Fibroblast of the aortic adventitia (primary cell): Measurements from ENCODE around the gene MED9. TPM values are rescaled to one million over a fixed set of nuclear protein-coding genes. Genes with fewer than 3 reads are reported as not detected.
A peak's percentile ranks its signal among the peaks of the same experiment; 100 is the strongest.
"Not testable (repeated sequence)": the region's sequence is repeated elsewhere in the genome, so short reads cannot be mapped to it uniquely, and the experiment has no call there.

ENCODE experiments used
- DNase-seq: peaks from one replicate; pipeline ENCODE4 v3.0.0-alpha.2; 2010; ENCODE audit warnings: low read depth
- H3K4me3 ChIP-seq: 2 replicates; pipeline ENCODE4 v1.5.1; 2011; ENCODE audit warnings: low read depth, mild to moderate bottlenecking, control low read depth, low read length, moderate library complexity
- total RNA-seq: library from RNA; depleted of rRNA; stranded (reverse); fragments of >200 nt; gene quantifications from 2 replicates; pipeline ENCODE4 v1.2.3, GENCODE V29; 2012; ENCODE audit warnings: low replicate concordance
- TF ChIP-seq, protein P1 (sequence below): IDR thresholded peaks from 2 replicates; pipeline ENCODE4 v1.5.1; 2011; ENCODE audit warnings: mild to moderate bottlenecking, low read length, control low read depth, inconsistent platforms; ENCODE audit not compliant: insufficient read depth

The MED9 gene, protein sequence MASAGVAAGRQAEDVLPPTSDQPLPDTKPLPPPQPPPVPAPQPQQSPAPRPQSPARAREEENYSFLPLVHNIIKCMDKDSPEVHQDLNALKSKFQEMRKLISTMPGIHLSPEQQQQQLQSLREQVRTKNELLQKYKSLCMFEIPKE
- 2.1 and 10.9 TPM in 2 replicates for total RNA-seq

DNA sequence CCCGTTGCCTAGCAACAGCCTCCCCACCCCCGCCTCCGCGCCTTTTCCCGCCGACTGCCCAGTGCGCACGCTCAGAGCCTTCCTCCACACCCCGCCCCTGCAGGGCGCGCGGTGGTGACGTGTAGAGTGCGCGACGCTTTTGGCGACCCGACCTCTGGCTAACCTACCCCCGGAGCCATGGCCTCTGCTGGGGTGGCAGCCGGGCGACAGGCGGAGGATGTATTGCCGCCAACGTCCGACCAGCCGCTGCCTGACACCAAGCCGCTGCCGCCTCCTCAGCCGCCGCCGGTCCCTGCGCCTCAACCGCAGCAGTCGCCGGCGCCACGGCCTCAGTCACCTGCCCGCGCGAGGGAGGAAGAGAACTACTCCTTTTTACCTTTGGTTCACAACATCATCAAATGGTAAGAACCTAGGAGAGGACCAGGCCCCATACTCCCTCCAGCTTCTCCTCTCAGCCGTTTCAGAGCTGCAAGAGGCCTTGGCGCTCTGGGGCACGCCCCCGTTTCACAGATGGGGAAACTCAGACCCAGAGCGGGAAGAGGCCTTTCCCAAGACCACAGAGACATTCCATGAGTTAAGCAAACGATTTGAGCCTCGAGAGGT lies at the start of gene MED9:
MED9 (plus strand) TSS at position 136 of the 603 bp plus-strand sequence; CDS start at position 178, 42 bp downstream.
- TF ChIP-seq, protein P1, sequence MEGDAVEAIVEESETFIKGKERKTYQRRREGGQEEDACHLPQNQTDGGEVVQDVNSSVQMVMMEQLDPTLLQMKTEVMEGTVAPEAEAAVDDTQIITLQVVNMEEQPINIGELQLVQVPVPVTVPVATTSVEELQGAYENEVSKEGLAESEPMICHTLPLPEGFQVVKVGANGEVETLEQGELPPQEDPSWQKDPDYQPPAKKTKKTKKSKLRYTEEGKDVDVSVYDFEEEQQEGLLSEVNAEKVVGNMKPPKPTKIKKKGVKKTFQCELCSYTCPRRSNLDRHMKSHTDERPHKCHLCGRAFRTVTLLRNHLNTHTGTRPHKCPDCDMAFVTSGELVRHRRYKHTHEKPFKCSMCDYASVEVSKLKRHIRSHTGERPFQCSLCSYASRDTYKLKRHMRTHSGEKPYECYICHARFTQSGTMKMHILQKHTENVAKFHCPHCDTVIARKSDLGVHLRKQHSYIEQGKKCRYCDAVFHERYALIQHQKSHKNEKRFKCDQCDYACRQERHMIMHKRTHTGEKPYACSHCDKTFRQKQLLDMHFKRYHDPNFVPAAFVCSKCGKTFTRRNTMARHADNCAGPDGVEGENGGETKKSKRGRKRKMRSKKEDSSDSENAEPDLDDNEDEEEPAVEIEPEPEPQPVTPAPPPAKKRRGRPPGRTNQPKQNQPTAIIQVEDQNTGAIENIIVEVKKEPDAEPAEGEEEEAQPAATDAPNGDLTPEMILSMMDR, result no peak
- H3K4me3 ChIP-seq, result peak within 1 kb of the TSS; percentile 96
- peak; percentile 88 for DNase-seq

- TF ChIP-seq, protein P1, result no peak
- DNase-seq, result no peak
- H3K4me3 ChIP-seq, result no peak overlapping the region
Observed at GRCh38 chr17:17429222-17429621, 47.6 kb upstream of the MED9 start.

GRCh38 chr17:17430924-17431323 lies 45.9 kb upstream of the MED9 start:
- DNase-seq, result not testable (repeated sequence)

GRCh38 chr17:17431605-17432004 lies 45.2 kb upstream of the MED9 start:
- DNase-seq, result no peak
- TF ChIP-seq, protein P1, result no peak
- H3K4me3 ChIP-seq, result no peak overlapping the region

More at GRCh38 chr17:17430924-17431323, 45.9 kb upstream of the MED9 start:
- H3K4me3 ChIP-seq, result not testable (repeated sequence)

GRCh38 chr17:17433000-17433703 lies 43.6 kb upstream of the MED9 start:
- no peak overlapping the region for H3K4me3 ChIP-seq
- TF ChIP-seq, protein P1, result no peak
- DNase-seq, result peak; percentile 61

DNA sequence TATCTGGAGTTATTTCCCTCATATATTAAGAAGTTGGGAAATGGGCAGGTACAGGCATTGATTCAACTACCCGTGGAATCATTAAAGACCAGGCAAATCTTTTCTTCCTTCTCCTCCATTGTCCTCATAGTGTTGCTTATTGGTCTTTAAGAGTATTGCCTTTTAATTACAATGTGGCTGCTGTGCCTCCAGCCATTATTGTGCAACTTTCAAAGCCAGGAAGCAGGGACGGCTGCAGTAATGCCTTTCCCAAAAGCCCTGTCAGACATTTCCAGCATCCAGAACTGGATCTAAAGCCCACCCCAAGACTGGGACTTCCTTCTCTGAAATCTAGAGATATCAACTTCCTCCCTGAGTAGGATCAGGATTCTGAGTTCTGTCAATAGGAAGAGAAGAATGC lies 42.3 kb upstream of the MED9 start:
- no peak for DNase-seq
- H3K4me3 ChIP-seq, result no peak overlapping the region
- TF ChIP-seq, protein P1, result no peak

DNA sequence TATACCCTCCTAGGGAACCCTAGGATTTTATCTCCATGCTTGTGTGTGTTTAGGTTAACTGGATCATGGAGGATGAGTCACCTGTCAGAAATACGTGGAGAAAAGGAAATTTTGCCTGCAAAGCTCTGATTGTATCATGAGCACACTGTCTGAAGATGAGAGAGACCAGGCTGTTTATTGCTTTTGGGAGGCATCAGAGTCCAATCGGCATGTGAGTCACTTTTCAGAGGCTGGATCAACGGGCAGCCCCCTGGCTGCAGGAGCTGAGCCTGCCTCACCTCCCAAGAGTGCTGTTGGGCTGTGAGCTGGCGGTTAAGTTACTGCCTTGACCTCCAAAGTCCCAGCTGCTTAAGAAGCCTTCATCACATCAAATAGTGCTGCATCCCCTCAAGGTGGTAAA lies 41.5 kb upstream of the MED9 start:
- DNase-seq, result peak; percentile 77
- TF ChIP-seq, protein P1, result peak; percentile 68
- H3K4me3 ChIP-seq, result no peak overlapping the region
